ENCODE results near the gene DCTN4.
"Not testable (repeated sequence)": the region's sequence is repeated elsewhere in the genome, so short reads cannot be mapped to it uniquely, and the experiment has no call there.

Gene DCTN4

GRCh38 chr5:150758531-150759333 lies at the start of gene DCTN4:
DCTN4 (minus strand) TSS chr5:150759017; CDS start chr5:150758993, 24 bp downstream.
- DNase-seq: peak; percentile 100

- no peak for DNase-seq
Observed at GRCh38 chr5:150804388-150804787, 45.6 kb upstream of the DCTN4 start.

- DNase-seq: peak; percentile 71
Observed at GRCh38 chr5:150801117-150801927, 42.5 kb upstream of the DCTN4 start.

- DNase-seq: no peak
Observed at GRCh38 chr5:150797384-150797783, 38.6 kb upstream of the DCTN4 start.

GRCh38 chr5:150794927-150795326 lies 36.1 kb upstream of the DCTN4 start:
- no peak for DNase-seq

- not testable (repeated sequence) for DNase-seq
Observed at GRCh38 chr5:150793423-150793888, 34.6 kb upstream of the DCTN4 start.

DNA sequence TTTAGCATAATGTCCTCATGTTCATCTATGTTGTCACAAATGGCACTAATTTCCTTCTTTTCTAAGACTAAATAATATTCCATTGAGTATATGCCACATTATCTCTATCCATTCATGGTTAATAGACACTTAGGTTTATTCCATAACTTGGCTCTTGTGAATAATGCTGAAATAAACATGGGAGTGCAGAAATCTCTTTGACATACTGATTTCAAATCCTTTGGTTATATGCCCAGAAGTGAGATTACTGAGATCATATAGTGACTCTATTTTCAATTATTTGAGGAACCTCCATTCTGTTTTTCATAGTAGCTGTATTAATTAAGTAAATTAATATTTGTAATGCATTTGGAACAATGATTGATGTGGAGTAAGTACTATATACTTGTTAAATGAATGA lies 32.7 kb upstream of the DCTN4 start:
- DNase-seq: no peak

DNA sequence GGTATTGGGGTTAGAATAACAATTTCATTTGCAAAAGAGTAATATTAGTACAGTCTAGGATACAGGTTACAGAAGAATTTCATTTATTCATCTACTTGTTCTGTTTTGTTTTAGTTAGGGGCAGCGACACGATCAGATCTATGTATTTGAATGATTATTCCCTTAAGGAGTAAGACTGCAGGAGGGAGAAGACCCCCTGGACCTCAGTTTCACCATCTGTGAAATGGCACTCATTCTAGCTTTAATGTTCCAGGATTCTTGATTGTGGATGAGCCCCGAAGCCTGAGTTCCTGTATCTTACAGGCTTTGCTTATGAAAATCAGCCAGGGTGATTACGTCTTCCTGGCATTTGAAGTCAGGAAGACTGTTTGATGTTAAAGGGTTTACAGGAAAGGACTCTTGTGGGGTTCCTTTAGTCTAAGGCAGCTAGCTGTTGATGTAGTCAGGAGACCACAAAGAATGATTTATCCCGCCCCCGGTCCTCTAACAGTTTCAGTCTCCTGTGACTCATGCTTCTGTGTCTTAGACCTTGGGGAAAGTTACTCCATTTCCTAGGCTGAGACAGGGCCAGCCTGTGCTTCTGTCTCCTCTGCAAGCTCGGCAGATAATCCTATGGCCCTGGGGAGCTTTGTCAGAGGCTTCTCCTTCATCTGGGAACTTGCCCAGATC lies 31.3 kb upstream of the DCTN4 start:
- peak; percentile 99 for DNase-seq

GRCh38 chr5:150789450-150789849 lies 30.6 kb upstream of the DCTN4 start:
- no peak for DNase-seq

DNA sequence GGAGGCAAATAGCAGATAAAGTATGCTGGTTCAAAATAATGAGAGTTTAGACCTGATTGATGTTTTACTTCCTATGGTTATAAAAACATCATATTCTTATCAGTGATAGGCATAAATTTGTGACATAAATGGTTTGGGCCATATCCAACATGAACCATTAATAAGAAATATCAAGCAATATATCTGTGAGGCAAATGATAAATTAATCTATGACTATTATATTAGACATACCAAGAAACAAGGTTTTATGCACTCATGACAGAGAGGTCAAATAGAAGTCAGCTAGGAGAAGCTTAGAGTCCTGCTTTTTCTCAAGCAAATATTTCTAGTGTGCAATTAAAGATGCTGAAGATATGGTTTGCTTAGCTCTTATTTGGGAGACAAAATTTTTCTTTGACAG lies 30.2 kb upstream of the DCTN4 start:
- peak; percentile 53 for DNase-seq

DNA sequence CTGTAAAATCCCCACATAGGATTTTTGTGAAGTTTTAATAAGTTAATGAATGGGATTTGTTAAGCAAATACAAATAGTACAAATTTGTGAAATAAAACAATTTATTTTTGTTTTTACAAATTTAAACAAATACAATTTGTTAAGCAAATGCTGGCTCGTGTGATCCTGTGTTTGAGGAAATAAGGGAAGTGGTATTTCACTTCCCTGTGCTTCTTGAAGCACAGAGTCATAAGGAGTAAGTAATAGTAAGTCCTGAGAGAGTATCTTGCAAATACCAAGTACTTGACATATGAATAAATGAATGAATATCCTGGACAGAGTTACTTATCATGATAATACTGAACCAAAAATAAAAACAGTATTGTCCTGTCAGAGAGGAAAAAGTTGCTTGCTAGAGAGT lies 28.8 kb upstream of the DCTN4 start:
- no peak for DNase-seq

DNA sequence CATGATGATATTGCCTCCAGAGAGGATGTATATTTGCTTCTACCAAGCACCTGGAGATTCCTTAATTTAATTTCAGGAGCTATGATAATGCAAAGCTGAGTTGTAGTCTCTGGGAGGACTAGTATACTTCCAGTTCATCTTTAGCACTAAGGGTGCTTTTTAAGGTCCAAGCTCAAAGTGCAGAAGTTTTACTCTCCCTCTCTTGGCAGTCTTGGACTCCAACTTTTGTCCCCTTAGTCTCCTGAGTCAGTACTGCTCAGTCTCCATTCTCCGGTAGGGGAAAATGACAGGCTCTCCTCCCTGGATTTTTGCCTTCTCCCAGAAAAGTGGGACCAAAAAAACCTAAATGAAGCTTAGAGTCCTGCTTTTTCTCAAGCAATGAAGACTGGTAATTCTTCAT lies 28.1 kb upstream of the DCTN4 start:
- DNase-seq: no peak

GRCh38 chr5:150785950-150786349 lies 27.1 kb upstream of the DCTN4 start:
- DNase-seq: no peak

DNA sequence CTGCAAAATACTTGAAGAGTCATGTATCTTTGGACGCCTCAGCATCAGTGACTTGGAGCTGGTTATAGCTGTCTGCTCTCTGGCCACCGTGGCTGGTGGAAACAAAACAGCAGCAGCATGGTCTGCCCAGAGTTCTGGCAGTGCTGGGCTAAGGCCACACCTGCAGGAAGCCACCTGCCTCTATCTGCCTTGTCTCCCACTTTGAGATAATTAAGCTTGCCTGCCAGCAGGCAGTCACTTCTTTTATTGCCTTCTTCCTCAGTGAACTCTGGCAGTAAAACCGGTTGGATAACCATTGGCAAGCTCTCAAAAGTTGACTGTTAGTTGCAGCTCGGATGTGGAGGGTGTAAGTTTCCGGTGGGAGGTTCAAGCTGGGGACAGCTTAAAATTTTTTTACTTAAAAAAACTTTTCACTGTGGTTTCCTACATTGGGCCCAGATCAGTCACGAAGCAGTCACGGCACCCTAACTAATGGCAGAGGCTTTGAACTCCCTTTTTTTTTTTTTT lies 24.7 kb upstream of the DCTN4 start:
- DNase-seq: peak; percentile 96

DNA sequence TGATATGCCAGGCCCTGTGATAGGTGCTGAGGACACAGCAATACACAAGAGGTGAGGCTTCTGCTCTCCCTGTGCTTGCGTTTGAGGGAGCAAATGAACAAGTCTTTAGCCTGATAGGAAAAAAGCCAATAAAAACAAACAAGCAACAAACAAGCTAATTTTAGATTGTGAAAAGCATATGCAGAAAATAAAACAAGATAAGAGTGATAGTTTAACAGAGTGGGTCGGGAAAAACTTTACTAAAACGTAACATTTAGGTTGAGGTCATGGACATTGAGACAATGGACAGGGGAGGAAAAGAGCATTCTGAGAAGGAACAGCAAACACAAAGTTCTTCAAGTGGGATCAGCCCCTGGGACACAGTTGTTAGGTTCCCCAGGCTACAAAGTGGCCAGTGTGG lies 24.0 kb upstream of the DCTN4 start:
- DNase-seq: no peak

DNA sequence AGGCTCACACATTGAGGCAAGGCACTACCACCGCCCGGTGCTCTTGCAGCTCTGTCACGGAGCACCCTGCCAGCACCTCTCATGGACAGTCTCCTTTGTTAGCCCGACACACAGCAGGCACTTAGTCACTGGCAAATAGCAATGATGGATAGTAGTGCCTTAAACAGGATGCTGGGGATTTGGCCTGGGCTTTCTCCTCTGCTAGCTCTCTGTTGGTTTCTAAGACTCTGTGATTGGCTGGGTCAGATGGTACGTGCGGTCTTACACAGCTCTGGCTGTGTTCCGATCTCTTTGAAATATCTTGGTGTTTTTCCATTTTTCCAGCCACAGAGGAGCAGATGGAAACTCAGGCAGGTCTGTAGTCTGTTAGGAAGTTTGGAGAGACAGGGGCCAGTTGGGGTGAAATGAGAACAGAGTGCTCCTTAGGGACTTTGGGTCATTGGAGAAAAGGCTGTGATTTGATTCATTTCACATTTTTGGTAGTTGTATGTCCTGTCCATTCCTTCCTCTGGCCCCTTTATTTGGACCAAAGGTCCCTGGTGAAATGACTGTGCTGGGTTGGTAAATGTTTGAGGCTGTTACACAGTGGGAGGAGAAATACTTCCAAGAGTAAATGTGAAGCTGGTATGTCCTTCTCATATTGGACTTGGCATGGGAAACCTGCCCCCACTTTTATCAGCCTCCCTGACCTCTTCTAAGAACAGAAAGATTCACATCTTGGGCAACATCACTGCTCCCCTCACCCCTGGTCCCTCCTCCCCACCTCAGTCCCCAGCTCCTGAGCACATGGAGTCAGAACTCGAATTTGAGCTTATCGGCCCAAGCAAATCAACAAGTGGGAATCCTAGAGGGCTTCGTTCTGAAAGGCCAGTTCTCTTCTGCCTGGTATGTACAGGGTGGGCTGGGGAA lies 23.1 kb upstream of the DCTN4 start:
- peak; percentile 98 for DNase-seq

DNA sequence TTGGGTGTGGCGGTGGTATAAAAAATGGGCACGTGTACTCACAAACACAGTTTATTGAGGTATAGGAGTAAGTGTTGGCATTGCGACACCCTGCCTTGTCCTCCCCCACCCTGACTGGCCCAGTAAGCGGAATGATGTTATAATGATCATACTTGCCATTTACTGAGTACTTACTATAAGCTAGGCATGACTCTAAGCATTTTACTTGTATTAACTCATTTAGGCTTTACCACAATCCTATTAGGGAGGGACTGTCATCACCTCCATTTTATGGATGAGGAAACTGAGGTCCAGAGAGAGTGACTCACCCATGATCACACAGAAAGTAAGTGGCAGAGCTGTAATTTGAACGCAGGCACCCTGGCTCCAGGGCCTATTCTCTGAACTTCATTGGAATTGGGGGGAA lies 22.0 kb upstream of the DCTN4 start:
- DNase-seq: peak; percentile 93

GRCh38 chr5:150780187-150780692 lies 21.4 kb upstream of the DCTN4 start:
- peak; percentile 60 for DNase-seq

- DNase-seq: peak; percentile 41
Observed at GRCh38 chr5:150779397-150780186, 20.8 kb upstream of the DCTN4 start.

DNA sequence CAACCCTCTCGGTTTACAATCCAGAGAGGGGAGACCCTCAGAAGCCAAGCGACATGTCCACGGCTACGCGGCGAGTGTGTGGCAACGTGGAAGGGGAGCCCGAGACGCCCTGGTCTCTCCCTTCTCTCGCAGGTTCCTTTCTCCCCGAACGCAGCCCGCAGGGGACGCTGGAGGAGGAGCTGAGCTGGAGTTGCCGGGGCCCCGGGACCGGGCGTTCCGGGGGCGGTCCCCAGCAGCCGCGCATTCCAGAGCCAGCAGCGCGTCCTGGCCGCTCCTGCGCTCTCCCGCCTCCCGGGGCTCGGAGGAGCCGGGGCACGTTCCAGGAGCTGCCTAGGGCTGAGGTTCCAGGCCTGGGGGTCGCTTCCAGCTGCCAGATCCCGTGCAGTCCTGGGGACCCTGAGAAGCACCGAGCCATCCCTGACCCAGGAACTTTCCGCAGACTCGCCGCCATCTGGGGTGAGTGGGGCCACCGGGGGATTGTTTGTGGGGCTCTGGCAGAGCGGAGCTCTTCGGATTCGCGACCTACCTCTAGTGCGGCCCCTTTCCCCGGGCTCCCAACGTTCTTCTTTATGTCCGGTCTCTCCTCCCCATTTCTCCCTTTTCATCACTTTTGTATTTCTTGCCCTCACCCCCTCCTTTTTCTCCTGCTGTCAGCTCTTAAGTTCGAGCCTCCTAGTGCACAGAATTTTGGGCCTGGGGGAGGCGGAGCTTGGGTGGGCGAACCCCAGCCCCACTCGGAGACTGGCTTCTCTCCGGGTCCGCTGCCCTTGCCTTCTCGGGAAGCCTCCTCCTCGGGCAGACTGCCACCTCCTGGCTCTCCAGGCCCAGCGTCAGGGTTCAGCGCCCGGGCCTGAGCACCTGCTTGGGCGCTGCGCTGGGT lies 19.9 kb upstream of the DCTN4 start, which contains the start of gene SMIM3:
SMIM3 (plus strand) TSS at position 241 of the 880 bp plus-strand sequence. CDS start 16,684 bp downstream, outside the sequence.
- DNase-seq: peak; percentile 72

Measured in fibroblast of skin of right quadriceps (primary cell).